GM20431 (cell line): Measurements from ENCODE around the gene ASB9.

Experiments
- in situ Hi-C: fragments of 300-500 bp; cut with MseI, MboI; formaldehyde crosslinking; loops from one replicate; pipeline ENCODE4 v1.15.0; 2020; ENCODE audit warnings: low sequenced_read_pairs; ENCODE audit not compliant: unreplicated experiment

Gene ASB9

DNA sequence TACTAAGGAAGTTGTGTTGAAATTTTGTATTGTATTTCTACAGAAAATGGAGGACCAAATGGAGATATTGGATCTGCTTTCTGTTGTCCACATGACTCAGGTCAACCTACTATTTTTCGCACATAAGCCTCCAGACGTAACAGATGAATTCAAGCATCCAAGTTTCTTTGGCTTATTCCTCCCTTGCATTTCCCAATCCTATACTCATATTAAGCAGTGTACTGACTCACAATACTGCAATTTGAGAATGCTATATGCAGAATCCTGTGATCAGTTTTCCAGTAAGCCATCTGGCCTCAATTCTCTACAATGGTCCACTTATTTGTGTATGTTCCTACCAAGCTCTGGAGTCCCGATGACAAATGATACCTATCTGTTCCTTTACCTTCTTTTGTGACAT is 75.7 kb downstream of the ASB9 start:
- in situ Hi-C loops: no loop called here
